K562 (cell line): ENCODE measurements around the gene COL25A1. TPM values are rescaled to one million over a fixed set of nuclear protein-coding genes. Genes with fewer than 3 reads are reported as not detected.

Experiments used
- ELF1 ChIP-seq: fragments of 200-800 bp; sonication (Bioruptor generic); IDR thresholded peaks from 2 replicates; pipeline ENCODE4 v1.6.1; 2016; ENCODE audit warnings: missing genetic modification characterization, missing compliant biosample characterization
- POLR2G ChIP-seq: fragments of 200-400 bp; formaldehyde crosslinking; IDR thresholded peaks from 2 replicates; pipeline ENCODE4 v1.6.1; 2017; ENCODE audit warnings: low read depth, mild to moderate bottlenecking, antibody characterized with exemption, low read length, moderate library complexity
- ZMIZ1 ChIP-seq, 2 experiments: fragments of 150-350 bp in 1 of 2; IDR thresholded peaks; 2 replicates each; pipeline ENCODE4 v1.6.1; 2012 to 2016; ENCODE audit warnings: low read depth in 2 of 2, low read length in 2 of 2, mild to moderate bottlenecking in 1 of 2, moderate library complexity in 1 of 2
- polyA plus RNA-seq, 8 experiments: library from polyadenylated mRNA; depleted of rRNA in 4 of 8; stranded (reverse) in 5 of 8; unstranded in 3 of 8; fragments of >200 nt; fragmentation: Nextera tagmentation in 2 of 8; fragmentation: Illumina TruSeq in 1 of 8; extraction: Ambion mirVana in 2 of 8; extraction: Trizol in 1 of 8; gene quantifications; 2 replicates each; pipeline versions ENCODE4 v1.2.1 to v1.2.3, GENCODE V29; 2011 to 2014; ENCODE audit warnings: inconsistent platforms in 1 of 8, missing spikeins in 1 of 8
- total RNA-seq, 7 experiments: library from RNA; depleted of rRNA in 6 of 7; stranded (reverse); fragments of >200 nt in 6 of 7; fragmentation: Illumina TruSeq in 2 of 7; extraction: Trizol in 2 of 7; gene quantifications; 2 replicates each; pipeline versions ENCODE4 v1.2.1 to v1.2.3, GENCODE V29; 2011 to 2021; ENCODE audit warnings: low replicate concordance in 1 of 7
- TF ChIP-seq, protein P1 (sequence below): fragments of 450-650 bp; IDR thresholded peaks from 2 replicates; pipeline ENCODE4 v1.6.1; 2016; ENCODE audit warnings: low read depth

Gene COL25A1
- total and polyA plus RNA-seq, 9 of the 15 experiments (the other 6 are each of a cell fraction or from before 2014, with no cell fraction given): 0.03 to 0.62 (median 0.27) TPM

- TF ChIP-seq ELF1 (tag): no peak
- TF ChIP-seq ZMIZ1 (IDR thresholded peaks at IDR 0.05; ENCODE audit: low read depth in 2 of 2, low read length in 2 of 2): no peak
- no peak for TF ChIP-seq POLR2G
- TF ChIP-seq, protein P1, sequence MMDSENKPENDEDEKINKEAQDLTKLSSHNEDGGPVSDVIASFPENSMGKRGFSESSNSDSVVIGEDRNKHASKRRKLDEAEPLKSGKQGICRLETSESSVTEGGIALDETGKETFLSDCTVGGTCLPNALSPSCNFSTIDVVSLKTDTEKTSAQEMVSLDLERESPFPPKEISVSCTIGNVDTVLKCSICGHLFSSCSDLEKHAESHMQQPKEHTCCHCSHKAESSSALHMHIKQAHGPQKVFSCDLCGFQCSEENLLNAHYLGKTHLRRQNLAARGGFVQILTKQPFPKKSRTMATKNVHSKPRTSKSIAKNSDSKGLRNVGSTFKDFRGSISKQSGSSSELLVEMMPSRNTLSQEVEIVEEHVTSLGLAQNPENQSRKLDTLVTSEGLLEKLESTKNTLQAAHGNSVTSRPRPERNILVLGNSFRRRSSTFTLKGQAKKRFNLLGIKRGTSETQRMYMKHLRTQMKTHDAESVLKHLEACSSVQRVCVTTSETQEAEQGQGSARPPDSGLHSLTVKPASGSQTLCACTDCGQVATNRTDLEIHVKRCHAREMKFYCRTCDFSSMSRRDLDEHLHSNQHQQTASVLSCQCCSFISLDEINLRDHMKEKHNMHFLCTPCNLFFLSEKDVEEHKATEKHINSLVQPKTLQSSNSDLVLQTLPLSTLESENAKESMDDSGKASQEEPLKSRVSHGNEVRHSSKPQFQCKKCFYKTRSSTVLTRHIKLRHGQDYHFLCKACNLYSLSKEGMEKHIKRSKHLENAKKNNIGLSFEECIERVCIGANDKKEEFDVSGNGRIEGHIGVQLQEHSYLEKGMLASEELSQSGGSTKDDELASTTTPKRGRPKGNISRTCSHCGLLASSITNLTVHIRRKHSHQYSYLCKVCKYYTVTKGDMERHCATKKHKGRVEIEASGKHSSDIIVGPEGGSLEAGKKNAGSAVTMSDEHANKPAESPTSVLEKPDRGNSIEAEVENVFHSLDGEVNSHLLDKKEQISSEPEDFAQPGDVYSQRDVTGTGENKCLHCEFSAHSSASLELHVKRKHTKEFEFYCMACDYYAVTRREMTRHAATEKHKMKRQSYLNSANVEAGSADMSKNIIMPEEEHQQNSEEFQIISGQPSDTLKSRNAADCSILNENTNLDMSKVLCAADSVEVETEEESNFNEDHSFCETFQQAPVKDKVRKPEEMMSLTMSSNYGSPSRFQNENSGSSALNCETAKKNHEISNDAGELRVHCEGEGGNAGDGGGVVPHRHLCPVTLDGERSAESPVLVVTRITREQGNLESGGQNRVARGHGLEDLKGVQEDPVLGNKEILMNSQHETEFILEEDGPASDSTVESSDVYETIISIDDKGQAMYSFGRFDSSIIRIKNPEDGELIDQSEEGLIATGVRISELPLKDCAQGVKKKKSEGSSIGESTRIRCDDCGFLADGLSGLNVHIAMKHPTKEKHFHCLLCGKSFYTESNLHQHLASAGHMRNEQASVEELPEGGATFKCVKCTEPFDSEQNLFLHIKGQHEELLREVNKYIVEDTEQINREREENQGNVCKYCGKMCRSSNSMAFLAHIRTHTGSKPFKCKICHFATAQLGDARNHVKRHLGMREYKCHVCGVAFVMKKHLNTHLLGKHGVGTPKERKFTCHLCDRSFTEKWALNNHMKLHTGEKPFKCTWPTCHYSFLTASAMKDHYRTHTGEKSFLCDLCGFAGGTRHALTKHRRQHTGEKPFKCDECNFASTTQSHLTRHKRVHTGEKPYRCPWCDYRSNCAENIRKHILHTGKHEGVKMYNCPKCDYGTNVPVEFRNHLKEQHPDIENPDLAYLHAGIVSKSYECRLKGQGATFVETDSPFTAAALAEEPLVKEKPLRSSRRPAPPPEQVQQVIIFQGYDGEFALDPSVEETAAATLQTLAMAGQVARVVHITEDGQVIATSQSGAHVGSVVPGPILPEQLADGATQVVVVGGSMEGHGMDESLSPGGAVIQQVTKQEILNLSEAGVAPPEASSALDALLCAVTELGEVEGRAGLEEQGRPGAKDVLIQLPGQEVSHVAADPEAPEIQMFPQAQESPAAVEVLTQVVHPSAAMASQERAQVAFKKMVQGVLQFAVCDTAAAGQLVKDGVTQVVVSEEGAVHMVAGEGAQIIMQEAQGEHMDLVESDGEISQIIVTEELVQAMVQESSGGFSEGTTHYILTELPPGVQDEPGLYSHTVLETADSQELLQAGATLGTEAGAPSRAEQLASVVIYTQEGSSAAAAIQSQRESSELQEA: no peak
- TF ChIP-seq, all 486 proteins: peak for 0
Measured at GRCh38 chr4:108831886-108832285, 470.6 kb downstream of the COL25A1 start (continued).
